ENCODE results near the gene TTL. TPM values are rescaled to one million over a fixed set of nuclear protein-coding genes. Genes with fewer than 3 reads are reported as not detected.
"Not testable (repeated sequence)": the region's sequence is repeated elsewhere in the genome, so short reads cannot be mapped to it uniquely, and the experiment has no call there.

TTL gene
- total RNA-seq, 2 donors from 2014 or later = 61.1 to 89.6 TPM

GRCh38 chr2:112548980-112549379 lies 67.0 kb downstream of the TTL start:
- Mint-ChIP-seq H3K36me3 (ENCODE audit: low read depth) (peaks cover 56% of the 10 kb centered on the region), H3K9me3 (no peaks in the 10 kb centered on the region), H3K4me1 (no peaks in the 10 kb centered on the region), H3K4me3 (no peak overlapping the region), H3K27me3 (ENCODE audit: insufficient read depth) (no peaks in the 10 kb centered on the region), H3K27ac (no peak overlapping the region)
- no peaks in the 10 kb centered on the region for H3K4me1 ChIP-seq (ENCODE audit: control insufficient read depth, insufficient read depth, low read length)
- no peak for TF ChIP-seq CTCF (conservative IDR thresholded peaks at IDR 0.05)
- no peaks in the 10 kb centered on the region for H3K27me3 ChIP-seq (ENCODE audit: control insufficient read depth, insufficient read depth, low read length, poor library complexity, severe bottlenecking)
- 97 to 100% methylated on average over 2 of the region's 2 CpGs for WGBS, 2 experiments (ENCODE audit: insufficient coverage in 1 of 2, insufficient read length in 1 of 2)
- H3K36me3 ChIP-seq (ENCODE audit: control insufficient read depth, insufficient read depth, low read length) = peaks cover 72% of the 10 kb centered on the region
- H3K27ac ChIP-seq (ENCODE audit: low read depth, low read length) = no peak overlapping the region
- H3K9ac ChIP-seq (ENCODE audit: extremely low read depth, low read length, poor library complexity, severe bottlenecking) = no peak overlapping the region
- H3K9me3 ChIP-seq (ENCODE audit: control insufficient read depth, low read length) = no peaks in the 10 kb centered on the region
- no peak overlapping the region for H3K4me3 ChIP-seq (ENCODE audit: low read length)
- DNase-seq = no peak

GRCh38 chr2:112566104-112566503 lies 84.1 kb downstream of the TTL start:
- WGBS, 2 experiments (ENCODE audit: insufficient coverage in 1 of 2, insufficient read length in 1 of 2) = 91 to 98% methylated on average over 2 to 3 of the region's 3 CpGs
- H3K27ac ChIP-seq (ENCODE audit: low read depth, low read length) = no peak overlapping the region
- H3K9me3 ChIP-seq (ENCODE audit: control insufficient read depth, low read length) = no peaks in the 10 kb centered on the region
- no peak overlapping the region for H3K4me3 ChIP-seq (ENCODE audit: low read length)
- DNase-seq = no peak
- Mint-ChIP-seq H3K27ac (no peak overlapping the region), H3K36me3 (ENCODE audit: low read depth) (peaks cover 80% of the 10 kb centered on the region), H3K4me1 (no peaks in the 10 kb centered on the region), H3K27me3 (ENCODE audit: insufficient read depth) (no peaks in the 10 kb centered on the region), H3K4me3 (no peak overlapping the region), H3K9me3 (no peaks in the 10 kb centered on the region)
- no peak overlapping the region for H3K9ac ChIP-seq (ENCODE audit: extremely low read depth, low read length, poor library complexity, severe bottlenecking)
- no peaks in the 10 kb centered on the region for H3K4me1 ChIP-seq (ENCODE audit: control insufficient read depth, insufficient read depth, low read length)
- H3K36me3 ChIP-seq (ENCODE audit: control insufficient read depth, insufficient read depth, low read length) = peaks cover 80% of the 10 kb centered on the region
- no peaks in the 10 kb centered on the region for H3K27me3 ChIP-seq (ENCODE audit: control insufficient read depth, insufficient read depth, low read length, poor library complexity, severe bottlenecking)
- TF ChIP-seq CTCF (conservative IDR thresholded peaks at IDR 0.05) = no peak

- 87 to 98% methylated on average over 3 to 5 of the region's 5 CpGs for WGBS, 2 experiments (ENCODE audit: insufficient coverage in 1 of 2, insufficient read length in 1 of 2)
- not testable (repeated sequence) for H3K9ac ChIP-seq (ENCODE audit: extremely low read depth, low read length, poor library complexity, severe bottlenecking); H3K4me1 Mint-ChIP-seq; H3K27me3 Mint-ChIP-seq (ENCODE audit: insufficient read depth); H3K4me1 ChIP-seq (ENCODE audit: control insufficient read depth, insufficient read depth, low read length); H3K4me3 ChIP-seq (ENCODE audit: low read length); H3K9me3 ChIP-seq (ENCODE audit: control insufficient read depth, low read length); H3K27ac Mint-ChIP-seq; DNase-seq; H3K9me3 Mint-ChIP-seq; H3K4me3 Mint-ChIP-seq; H3K27ac ChIP-seq (ENCODE audit: low read depth, low read length); H3K27me3 ChIP-seq (ENCODE audit: control insufficient read depth, insufficient read depth, low read length, poor library complexity, severe bottlenecking)
- H3K36me3 Mint-ChIP-seq (ENCODE audit: low read depth) = peaks cover 80% of the 10 kb centered on the region
- H3K36me3 ChIP-seq (ENCODE audit: control insufficient read depth, insufficient read depth, low read length) = peaks cover 80% of the 10 kb centered on the region
Measured at GRCh38 chr2:112566508-112566907, 84.6 kb downstream of the TTL start.

- Histone ChIP-seq H3K9ac (ENCODE audit: extremely low read depth, low read length, poor library complexity, severe bottlenecking) (no peak overlapping the region), H3K4me3 (ENCODE audit: low read length) (no peak overlapping the region), H3K4me1 (ENCODE audit: control insufficient read depth, insufficient read depth, low read length) (no peaks in the 10 kb centered on the region), H3K27me3 (ENCODE audit: control insufficient read depth, insufficient read depth, low read length, poor library complexity, severe bottlenecking) (no peaks in the 10 kb centered on the region), H3K36me3 (ENCODE audit: control insufficient read depth, insufficient read depth, low read length) (peaks cover 90% of the 10 kb centered on the region), H3K27ac (ENCODE audit: low read depth, low read length) (no peak overlapping the region), H3K9me3 (ENCODE audit: control insufficient read depth, low read length) (no peaks in the 10 kb centered on the region)
- H3K27ac Mint-ChIP-seq = no peak overlapping the region
- no peaks in the 10 kb centered on the region for H3K4me1 Mint-ChIP-seq
- H3K4me3 Mint-ChIP-seq = no peak overlapping the region
- H3K36me3 Mint-ChIP-seq (ENCODE audit: low read depth) = peaks cover 74% of the 10 kb centered on the region
- no peak for TF ChIP-seq CTCF (conservative IDR thresholded peaks at IDR 0.05)
- H3K9me3 Mint-ChIP-seq = no peaks in the 10 kb centered on the region
- DNase-seq = no peak
- H3K27me3 Mint-ChIP-seq (ENCODE audit: insufficient read depth) = no peaks in the 10 kb centered on the region
- 96 to 100% methylated on average over 2 to 5 of the region's 7 CpGs for WGBS, 2 experiments (ENCODE audit: insufficient coverage in 1 of 2, insufficient read length in 1 of 2)
Measured at GRCh38 chr2:112572005-112572404, 90.0 kb downstream of the TTL start.

Measured in endodermal cell (in vitro differentiated cells).